AG08395 (cell line): Measurements from ENCODE around the gene B4GALNT3.
A peak's percentile ranks its signal among the peaks of the same experiment; 100 is the strongest.
"Not testable (repeated sequence)": the region's sequence is repeated elsewhere in the genome, so short reads cannot be mapped to it uniquely, and the experiment has no call there.

Experiments used
- DNase-seq: peaks from one replicate; pipeline ENCODE4 v3.0.0; 2012; ENCODE audit warnings: mixed read lengths, low spot score

The B4GALNT3 gene

DNA sequence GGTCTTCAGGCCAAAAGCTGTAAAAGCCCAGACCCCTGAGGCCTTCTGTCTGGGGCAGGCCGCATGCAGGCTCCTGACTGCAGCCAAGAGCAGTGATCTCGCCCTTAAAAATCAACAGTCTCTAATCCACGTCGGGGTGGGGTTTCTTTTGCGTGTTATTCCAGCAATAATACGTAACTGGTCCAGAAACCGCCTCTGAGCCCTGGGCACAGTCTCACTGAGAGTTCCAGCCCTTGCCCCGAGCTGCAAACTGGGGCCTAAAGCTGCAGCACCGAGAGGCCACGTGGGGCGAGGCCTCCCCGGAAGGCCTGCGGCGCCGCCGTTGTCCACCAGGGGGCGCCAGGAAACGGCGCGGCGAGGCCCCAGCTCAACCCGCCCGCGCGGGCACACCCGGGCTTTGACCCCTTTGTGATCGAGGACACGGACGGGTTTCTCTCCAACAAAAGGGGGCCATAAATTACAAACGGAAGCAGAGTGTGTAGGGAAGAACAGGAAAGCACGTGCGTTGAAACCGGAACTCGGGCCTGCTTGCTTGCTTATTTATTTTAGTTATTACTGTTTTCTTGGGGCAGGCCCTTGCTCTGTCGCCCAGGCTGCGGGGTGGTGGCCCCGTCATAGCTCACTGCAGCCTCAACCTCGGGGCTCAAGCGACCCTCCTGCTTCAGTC is 116.3 kb downstream of the B4GALNT3 start:
- DNase-seq = peak; percentile 88

DNA sequence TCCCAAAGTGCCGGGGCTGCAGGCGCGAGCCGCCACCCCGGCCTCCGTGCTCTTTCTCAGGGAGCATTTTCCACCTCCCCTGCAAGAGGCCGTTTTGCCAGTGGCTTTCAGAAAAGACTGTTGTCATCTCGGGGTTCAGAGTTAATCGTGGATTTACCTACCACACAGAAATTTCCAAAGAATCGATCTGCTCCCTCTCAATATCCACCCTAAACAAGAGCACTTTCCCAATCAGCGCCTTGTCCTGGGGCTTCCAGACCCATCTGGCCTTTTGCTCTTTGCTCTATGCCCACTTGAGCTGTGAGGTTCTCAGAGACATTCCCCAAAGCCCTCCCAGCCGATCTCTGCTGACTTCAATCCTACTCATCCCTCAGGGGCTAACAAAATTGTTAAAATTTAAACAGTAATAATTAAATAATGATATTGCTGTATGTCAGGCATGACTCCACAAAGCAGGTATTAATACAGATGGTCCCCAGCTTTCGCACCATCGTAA is 116.9 kb downstream of the B4GALNT3 start:
- DNase-seq = no peak

DNA sequence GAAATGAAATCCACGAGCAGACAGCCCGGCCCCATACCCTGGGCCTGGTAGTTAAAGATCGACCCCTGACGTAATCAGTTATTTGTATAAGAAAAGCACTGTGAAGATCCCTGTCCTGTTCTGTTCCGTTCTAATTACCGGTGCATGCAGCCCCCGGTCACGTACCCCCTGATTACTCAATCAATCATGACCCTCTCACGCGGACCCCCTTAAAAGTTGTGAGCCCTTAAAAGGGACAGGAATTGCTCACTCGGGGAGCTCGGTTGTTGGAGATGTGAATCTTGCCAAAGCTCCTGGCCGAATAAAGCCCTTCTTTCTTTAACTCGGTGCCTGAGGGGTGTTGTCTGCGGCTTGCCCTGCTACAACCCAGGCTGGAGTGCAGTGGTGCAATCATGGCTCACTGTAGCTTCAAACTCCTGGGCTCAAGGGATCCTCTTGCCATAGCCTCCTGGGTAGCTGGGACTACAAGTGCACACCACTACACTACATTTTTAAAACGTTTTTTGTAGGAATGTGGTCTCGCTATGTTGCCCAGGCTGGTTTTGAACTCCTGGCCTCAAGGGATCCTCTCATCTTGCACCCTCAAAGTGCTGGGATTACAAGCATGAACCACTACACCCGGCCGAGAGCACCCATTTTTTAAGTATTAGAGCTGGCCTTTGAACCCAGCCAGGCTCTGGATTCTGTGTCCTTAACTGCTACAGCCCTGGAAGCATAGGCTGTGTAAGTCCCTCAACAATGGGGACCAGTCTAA is 118.4 kb downstream of the B4GALNT3 start:
- DNase-seq = not testable (repeated sequence)

DNA sequence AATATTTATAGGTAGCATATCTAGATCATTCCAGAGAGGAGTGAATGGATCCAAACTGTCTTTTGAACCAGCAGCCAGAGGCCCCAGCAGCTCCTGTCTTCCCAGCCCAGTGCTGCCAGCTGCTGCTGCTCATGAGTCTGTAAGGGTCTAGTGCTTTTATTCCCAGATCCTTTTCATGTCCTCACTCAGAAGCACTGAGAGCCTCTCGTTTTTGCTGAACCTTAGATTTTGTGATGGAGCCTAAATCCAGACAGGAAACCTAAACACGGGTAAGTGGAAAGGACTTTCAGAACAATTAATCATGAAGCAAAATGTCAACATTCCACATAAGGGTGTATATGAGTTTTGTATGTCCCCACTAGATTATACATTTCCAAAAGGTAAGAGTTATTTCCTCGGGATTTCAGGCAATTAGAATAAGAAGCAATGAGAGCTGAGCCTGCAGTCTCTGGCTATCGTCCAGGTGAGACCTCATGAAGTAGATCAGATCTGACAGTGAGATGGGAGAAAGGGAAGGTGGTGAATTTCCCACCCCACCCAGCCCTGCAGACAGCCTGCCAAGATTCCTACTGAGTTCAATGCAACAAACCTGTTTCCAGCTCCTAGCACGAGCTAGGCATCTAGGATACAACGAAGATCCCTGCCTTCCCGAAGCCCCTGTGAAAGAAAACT is 119.1 kb downstream of the B4GALNT3 start:
- no peak for DNase-seq

DNA sequence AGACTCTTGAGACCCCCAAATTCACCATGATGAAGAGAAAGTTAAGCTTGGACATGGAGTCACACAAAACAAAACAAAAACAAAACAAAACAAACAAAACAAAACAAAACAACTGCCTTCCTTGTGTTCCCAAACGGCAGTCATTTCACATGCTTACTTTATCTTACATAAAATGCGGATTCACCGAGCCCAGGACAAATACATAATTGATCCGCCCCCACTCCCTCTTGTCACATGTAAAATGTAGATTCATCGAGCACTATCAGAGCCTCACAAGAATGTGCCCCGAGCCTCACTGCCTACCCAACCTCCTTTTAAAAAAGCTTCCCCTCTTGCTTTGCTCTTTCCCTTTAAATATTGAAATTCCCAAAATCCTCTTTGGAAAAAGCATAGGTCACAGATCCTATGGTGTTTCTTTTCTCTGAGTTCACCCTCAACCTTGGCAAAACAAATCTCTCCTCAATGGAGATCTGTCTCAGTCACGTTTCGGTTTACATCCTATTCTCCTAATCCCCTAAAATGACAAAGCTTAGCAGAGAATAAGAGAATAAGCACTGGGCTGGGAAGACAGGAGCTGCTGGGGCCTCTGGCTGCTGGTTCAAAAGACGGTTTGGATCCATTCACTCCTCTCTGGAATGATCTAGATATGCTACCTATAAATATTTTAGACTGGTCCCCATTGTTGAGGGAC is 119.8 kb downstream of the B4GALNT3 start:
- DNase-seq = no peak

DNA sequence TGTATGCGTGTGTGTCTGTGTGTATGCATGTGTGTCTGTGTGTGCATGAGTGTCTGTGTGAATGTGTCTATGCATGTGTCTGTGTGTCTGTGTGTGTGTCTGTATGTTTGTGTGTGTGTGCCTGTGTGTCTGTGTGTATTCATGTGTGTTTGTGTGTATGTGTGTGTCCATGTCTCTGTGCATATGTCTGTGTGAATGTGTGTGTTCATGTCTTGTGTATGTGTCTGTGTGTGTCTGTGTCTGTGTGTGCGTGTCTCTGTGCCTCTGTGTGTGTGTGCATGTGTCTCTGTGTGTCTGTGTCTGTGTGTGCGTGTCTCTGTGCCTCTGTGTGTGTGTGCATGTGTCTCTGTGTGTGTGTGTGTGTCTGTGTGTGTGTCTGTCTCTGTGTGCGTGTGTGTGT is 121.1 kb downstream of the B4GALNT3 start:
- DNase-seq = no peak

DNA sequence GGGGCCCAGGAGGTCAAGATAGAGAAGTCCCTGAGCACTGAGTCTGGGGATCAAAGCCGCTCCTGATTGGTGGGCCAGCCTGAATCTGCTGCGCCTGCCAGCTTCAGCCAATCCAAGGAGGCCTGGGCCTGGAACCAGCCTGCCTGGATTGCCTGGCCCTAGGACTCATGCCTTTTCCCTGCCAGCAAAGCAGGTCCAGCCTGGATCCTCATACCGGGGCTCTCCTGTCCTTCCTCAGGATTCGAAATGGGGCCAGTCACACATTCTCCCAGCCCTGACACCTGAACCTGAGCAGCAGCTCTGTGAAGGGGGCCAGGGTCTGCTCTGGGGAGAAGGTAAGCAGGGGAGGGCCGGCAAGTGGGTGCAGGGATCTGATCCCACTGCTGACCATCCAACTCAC is 121.6 kb downstream of the B4GALNT3 start:
- DNase-seq = no peak

DNA sequence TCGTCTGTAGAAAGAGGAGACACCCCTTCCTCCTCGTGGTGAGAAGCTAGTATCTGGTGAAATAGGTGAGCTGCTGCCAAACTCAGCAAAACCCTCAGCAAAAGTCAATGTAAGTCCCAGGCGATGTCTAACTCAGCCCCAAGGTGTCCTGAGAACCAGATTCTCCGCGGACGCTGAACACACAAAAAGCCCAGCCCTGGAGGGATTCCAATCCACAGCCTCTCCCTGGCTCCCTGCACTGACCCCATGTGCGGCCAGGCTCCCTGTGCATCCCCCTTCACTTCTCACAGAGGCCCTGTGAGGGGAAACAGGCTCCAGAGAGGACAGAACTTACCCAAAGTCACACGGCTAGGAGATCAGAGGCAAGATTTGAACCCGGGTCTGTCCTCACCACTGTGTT is 122.0 kb downstream of the B4GALNT3 start:
- DNase-seq = no peak

DNA sequence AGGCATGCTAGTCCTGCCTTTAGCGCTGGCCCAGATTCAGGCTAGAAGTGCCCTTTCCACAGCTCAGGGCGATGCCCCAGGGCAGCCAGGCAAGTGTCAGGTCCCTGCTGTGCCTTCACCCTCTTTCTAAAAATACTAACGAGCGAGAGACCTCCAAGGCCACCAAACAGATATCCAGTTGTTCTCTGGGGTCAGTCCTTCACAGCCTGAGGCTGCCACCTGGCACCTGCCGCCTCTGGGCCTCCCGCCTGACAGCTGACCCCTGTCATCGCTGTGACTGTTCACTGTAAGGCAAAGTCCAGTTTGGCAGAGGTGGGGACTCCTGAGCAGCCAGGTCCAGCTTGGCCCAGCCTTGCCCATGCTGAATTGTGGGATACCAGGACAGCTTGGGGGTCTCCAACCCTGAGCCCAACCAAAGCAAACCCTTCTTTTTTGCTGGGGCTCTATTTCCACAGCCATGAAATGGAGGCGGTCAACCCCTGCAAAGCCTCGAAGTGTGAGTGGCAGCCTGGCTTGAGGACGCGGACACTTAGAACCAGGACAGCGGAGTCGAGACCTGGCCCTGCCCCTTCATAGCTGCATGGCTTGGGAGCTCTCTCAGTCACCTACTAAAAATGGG is 123.6 kb downstream of the B4GALNT3 start:
- no peak for DNase-seq

DNA sequence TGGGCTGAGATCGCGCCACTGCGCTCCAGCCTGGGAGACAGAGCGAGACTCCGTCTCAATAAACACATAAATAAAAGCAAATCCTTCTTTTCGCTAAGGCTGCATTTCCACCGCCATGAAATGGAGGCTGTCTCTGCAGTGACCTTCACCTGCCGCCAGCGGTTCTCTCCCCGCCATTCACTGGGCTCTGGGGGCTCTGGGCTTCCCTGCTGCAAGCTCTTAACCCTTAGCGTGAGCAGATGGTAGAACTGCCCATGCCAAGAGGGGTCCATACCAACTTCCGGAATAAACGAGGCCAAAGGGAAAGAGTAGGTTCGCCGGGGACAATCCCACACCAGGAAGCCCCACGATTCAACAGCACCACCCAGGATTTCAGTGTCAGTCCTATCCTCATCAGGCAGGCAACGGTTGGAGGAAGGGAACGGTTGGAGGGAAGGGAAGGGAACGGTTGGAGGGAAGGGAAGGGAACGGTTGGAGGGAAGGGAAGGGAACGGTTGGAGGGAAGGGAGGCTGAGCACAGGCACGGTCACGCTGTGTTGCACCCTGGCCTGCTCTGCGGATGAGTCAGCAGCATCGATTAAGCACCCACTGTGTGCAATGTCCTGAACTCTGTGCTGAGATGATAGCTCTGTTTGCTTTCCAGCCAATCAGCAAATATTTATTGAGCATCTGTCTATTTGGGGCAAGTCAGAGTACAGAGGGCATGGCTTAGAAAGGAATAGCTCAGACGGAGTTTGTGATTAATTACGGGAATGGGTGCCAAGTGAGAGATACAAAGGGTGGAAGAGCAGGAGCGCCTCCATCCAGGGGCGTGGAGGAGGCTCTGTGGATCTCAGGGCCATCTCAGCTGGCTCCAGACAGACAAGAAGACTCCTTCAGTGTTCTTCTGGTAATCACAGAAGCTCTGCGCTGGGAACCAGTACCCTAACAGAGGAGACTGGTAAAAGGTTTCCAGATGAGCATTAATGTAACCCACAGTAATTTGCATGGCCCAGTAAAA is 125.6 kb downstream of the B4GALNT3 start:
- DNase-seq = no peak

DNA sequence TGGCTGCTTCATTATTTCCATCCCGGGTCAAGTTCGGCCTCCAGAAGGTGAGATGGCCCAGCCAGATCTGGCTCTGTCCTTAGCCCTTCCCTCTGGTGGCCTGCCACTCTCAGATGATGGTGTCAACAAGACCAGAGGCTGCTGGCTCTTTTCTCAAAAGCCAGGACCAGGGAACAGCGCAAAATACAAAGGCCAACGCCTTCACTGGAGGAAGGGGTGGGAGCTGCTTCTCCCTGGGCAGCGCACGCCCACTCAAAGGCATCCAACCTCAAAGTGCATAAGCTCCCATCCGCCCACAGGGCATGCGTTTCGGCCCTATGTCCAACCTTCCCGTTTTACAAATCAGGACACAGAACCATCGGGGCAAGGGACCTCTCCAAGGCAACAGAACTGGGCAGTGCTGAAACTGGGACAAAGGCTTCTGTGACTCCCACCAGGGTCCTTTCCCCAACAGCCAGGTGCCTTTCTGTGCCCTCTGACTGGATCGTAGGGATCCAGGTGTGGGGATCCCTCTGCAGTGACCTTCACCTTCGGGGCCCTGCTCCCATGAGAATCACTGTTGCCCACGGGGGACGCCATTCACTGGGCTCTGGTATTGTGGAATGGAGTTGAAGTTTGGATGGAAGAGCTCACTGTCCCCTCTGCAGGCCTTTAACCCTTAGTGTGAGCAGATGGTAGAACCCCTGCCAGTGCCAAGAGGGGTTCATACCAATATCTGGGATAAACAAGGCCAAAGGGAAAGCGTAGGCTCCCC is 126.8 kb downstream of the B4GALNT3 start:
- DNase-seq = no peak

DNA sequence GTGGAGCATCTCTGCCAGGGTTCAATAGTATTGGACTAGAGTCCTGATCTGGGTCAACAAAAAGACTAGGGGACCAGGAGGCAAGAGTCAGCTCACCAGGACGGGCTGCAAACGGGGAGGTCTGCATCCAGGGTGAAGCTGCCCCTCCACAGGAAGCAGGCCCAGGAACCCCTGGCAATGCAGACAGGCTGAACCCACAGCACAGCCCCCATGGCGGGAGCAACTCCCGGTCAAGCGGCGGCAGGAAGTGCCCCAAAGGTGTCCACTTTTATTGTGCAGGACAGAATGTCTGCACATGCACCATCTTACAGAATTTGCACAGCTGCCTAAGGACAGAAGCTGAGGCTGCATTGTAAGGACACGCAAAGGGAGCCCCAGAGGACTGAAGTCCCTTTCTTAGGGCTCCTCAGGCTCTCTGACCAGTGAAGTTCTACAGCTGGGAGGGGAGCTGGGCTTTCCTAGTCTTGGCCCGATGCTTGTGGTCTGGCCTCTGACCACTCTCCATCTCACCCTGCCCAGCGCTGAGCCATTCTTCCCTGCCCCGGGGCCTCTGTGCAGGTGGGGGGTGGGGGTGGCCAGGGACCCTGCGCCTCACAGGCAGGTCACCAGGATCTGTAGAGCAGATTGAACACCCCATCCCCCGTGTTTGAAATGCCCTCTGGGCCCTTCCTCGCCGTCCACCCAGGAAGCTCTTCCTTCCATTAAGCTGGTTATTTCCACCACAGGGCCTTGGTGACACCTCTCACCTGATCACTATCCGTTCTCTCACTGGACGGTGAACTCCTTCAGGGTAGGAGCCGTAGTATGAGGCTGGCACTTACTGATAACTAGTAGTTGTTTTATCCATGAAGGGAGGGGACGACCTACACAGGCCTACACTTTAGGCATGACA is 127.6 kb downstream of the B4GALNT3 start:
- DNase-seq = no peak

DNA sequence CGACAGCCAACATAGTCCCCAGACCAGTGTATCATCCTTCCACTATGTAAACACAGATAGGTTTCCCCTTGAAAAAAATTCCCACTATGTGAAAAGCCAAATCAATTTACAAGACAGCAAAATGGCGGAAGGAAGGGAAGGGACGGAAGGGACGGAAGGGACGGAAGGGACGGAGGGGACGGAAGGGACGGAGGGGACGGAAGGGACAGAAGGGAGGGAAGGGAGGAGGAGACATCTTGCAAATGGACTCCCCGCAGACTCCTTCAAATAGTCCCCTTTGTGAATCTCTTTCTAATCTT is 128.2 kb downstream of the B4GALNT3 start:
- no peak for DNase-seq

DNA sequence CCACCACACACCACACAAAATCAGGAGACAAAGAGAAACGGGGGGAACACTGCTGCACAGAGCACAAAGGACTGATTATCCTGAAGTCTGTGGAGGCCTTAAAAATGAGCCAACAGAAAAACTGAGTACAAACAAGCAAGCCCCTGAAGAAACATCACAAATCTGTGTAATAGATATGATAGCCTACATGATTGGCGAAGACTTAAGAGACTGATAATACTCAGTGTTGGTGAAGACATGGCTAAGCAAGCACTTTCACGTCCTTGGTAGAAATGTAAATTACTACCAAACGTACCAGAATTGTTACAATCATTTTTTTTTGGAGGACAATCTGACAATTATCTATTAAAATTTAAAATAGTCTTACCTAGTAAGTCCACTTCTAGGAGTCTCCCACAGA is 128.9 kb downstream of the B4GALNT3 start:
- DNase-seq = no peak

DNA sequence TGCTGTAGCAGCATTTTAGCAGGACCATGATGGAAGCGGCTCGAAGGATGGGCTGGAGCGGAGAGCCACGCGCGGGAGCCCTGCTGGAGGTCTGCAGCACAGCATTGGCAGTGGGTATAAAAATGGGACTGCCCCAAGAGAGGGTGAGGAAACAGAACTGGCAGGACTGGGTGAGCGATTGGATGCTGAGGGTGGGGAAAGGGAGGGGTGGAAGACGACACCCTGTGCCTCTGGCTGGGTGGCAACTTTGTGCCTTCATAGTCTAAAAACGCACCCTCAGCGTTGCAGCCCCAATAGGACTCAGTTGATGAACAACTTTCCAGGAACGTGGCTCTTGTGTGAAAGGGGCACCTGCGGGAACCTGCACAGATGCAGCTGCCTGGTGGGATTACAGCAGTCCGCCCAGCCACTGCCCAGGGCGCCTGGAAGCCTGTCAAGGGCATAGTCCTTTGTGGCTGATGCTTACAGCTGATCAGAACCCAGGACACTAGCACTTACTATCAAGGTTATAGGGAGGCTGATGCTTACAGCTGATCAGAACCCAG is 130.5 kb downstream of the B4GALNT3 start:
- DNase-seq = no peak

DNA sequence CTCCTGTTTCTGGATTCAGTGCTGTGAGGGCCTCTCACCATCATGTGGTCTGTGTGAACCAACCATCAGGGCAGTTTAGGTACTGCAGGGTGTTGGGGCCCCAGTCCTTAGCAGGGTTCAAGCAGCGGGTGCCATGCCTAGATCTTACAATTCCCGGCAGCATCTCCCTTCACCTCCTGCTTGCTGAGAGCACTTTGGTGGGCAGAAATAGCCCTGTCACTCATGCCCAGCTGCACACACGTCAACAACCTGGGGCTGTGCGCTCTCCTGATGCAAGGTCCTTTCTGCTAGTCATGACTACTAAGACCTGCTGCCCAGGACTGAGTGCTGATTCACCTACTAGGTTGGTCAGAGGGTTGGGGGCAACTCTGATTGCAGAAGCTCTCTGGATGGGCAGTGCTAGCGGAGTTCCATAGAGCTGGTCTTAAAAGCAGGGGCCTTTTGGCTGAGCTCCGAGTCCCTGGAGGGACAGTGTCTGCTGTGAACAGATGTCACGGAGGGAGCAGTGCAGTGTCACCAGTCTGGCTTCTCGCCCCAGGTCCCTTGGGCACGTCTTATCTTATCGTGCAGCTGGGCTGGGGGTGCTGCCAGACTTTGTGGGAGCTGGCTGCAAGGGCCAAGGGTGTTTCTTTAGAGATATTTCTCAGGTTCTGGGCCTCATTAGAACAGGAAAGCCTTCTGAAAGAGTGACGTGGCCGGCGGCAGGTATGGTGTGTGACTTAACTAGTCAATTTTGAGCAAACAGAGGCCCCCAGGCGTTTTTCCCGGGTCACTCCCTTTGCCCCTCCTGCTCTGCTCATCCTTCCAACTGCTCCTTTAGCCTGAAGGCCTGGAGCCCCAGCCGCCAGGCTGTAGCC is 131.7 kb downstream of the B4GALNT3 start:
- no peak for DNase-seq

DNA sequence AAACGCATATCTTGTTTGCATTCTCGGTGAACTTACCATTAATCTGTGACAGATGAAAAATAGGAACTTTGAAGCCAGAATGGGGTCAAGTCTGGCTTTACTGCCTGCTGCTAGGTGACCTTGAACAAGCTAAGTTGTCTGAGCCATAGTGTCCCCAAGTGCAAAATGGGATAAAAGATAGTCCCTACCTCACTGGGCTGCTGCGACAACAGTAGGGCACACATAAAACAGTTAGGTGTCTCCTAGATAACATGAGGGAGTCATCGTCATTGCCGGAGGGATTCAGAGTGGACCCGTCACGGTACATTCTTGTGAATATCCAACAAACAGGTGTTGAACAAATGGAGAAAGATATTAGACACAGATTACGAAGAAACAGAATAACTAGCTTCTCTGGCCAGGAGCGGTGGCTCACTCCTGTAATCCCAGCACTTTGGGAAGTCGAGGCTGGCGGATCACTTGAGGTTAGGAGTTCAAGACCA is 132.3 kb downstream of the B4GALNT3 start:
- no peak for DNase-seq
